HG03139 (cell line): ENCODE results near the gene YY1AP1.
"Not testable (repeated sequence)": the region's sequence is repeated elsewhere in the genome, so short reads cannot be mapped to it uniquely, and the experiment has no call there.

Source experiments
- ATAC-seq: cut with Tn5 transposase; IDR thresholded peaks from one replicate; pipeline ENCODE4 v1.9.1; 2021; ENCODE audit not compliant: unreplicated experiment

YY1AP1 gene

GRCh38 chr1:155695608-155696007, 7.0 kb upstream of the YY1AP1 start:
- ATAC-seq = no peak

- ATAC-seq = no peak
Observed at GRCh38 chr1:155695072-155695471, 6.5 kb upstream of the YY1AP1 start.

- ATAC-seq = no peak
Observed at GRCh38 chr1:155694167-155694566, 5.6 kb upstream of the YY1AP1 start.

- ATAC-seq = no peak
Observed at GRCh38 chr1:155691992-155692528, 3.5 kb upstream of the YY1AP1 start.

GRCh38 chr1:155689081-155689607, 570 bp upstream of the YY1AP1 start, which contains the start of gene DAP3:
TSS of gene DAP3 (plus strand) at chr1:155689091. CDS start at chr1:155709780, 20,689 bp downstream.
- ATAC-seq = not testable (repeated sequence)

- peak; percentile 28 for ATAC-seq
Observed at GRCh38 chr1:155687705-155688323, 760 bp downstream of the YY1AP1 start.

GRCh38 chr1:155681776-155682175, 6.8 kb downstream of the YY1AP1 start:
- ATAC-seq = no peak

GRCh38 chr1:155680531-155680930, 8.0 kb downstream of the YY1AP1 start:
- ATAC-seq = no peak

- not testable (repeated sequence) for ATAC-seq
Observed at GRCh38 chr1:155678992-155679391, 9.6 kb downstream of the YY1AP1 start.

- no peak for ATAC-seq
Observed at GRCh38 chr1:155678027-155678426, 10.5 kb downstream of the YY1AP1 start.

GRCh38 chr1:155673003-155673402, 15.6 kb downstream of the YY1AP1 start:
- no peak for ATAC-seq

- no peak for ATAC-seq
Observed at GRCh38 chr1:155671750-155672149, 16.8 kb downstream of the YY1AP1 start.

- ATAC-seq = no peak
Observed at GRCh38 chr1:155669233-155670162, 19.1 kb downstream of the YY1AP1 start.

GRCh38 chr1:155661239-155661638, 27.3 kb downstream of the YY1AP1 start:
- not testable (repeated sequence) for ATAC-seq

GRCh38 chr1:155657463-155657862, 31.1 kb downstream of the YY1AP1 start:
- ATAC-seq = no peak

GRCh38 chr1:155652951-155653350, 35.6 kb downstream of the YY1AP1 start:
- ATAC-seq = no peak

GRCh38 chr1:155651861-155652661, 36.5 kb downstream of the YY1AP1 start:
- no peak for ATAC-seq

GRCh38 chr1:155650231-155650757, 38.3 kb downstream of the YY1AP1 start:
- ATAC-seq = no peak

GRCh38 chr1:155649676-155650075, 38.9 kb downstream of the YY1AP1 start:
- ATAC-seq = no peak
